OCI-LY1 (cell line): ENCODE measurements around the gene ECPAS.
A peak's percentile ranks its signal among the peaks of the same experiment; 100 is the strongest.

Experiments used
- H2AFZ ChIP-seq: fragments of 200-600 bp; sonication (generic), shearing (Covaris generic); 2 replicates; pipeline ENCODE4 v1.6.0; 2014; ENCODE audit warnings: antibody characterized with exemption, mild to moderate bottlenecking, low read length
- H3F3A ChIP-seq: fragments of 200-600 bp; sonication (generic), shearing (Covaris generic); 2 replicates; pipeline ENCODE4 v1.6.0; 2014; ENCODE audit warnings: mild to moderate bottlenecking, antibody characterized with exemption, low read length, moderate library complexity; ENCODE audit not compliant: insufficient read depth
- H3K27ac ChIP-seq: fragments of 200-600 bp; sonication (generic); 2 replicates; pipeline ENCODE4 v1.5.1; 2014; ENCODE audit warnings: low read length, mixed run types, mild to moderate bottlenecking, low read depth; ENCODE audit not compliant: poor library complexity, severe bottlenecking
- H3K27me3 ChIP-seq: fragments of 200-600 bp; sonication (generic); 2 replicates; pipeline ENCODE4 v1.6.0; 2014; ENCODE audit warnings: antibody characterized with exemption, mild to moderate bottlenecking, low read length, moderate library complexity; ENCODE audit not compliant: insufficient read depth
- H3K36me3 ChIP-seq: fragments of 200-600 bp; sonication (generic); 2 replicates; pipeline ENCODE4 v1.6.1; 2014; ENCODE audit warnings: mild to moderate bottlenecking, antibody characterized with exemption, low read length, moderate library complexity, mixed read lengths; ENCODE audit not compliant: insufficient read depth
- H3K4me1 ChIP-seq: fragments of 200-600 bp; sonication (generic); 2 replicates; pipeline ENCODE4 v1.5.1; 2014; ENCODE audit warnings: mild to moderate bottlenecking, low read length, moderate library complexity; ENCODE audit not compliant: insufficient read depth, severe bottlenecking
- H3K4me2 ChIP-seq: fragments of 200-600 bp; sonication (generic), shearing (Covaris generic); 2 replicates; pipeline ENCODE4 v1.6.1; 2014; ENCODE audit warnings: low read length
- H3K4me3 ChIP-seq: fragments of 200-600 bp; sonication (generic); 2 replicates; pipeline ENCODE4 v1.5.1; 2014; ENCODE audit warnings: low read length, low read depth, mild to moderate bottlenecking, mixed read lengths; ENCODE audit not compliant: poor library complexity, severe bottlenecking
- H3K79me2 ChIP-seq: fragments of 200-600 bp; shearing (Covaris generic); 2 replicates; pipeline ENCODE4 v1.6.1; 2016; ENCODE audit warnings: mixed run types, low read length, mixed read lengths; ENCODE audit not compliant: insufficient read depth
- H3K9ac ChIP-seq: fragments of 200-600 bp; sonication (generic), shearing (Covaris generic); 2 replicates; pipeline ENCODE4 v1.6.1; 2014; ENCODE audit warnings: mild to moderate bottlenecking, low read length, mixed read lengths
- H3K9me2 ChIP-seq: fragments of 200-600 bp; sonication (generic), shearing (Covaris generic); 2 replicates; pipeline ENCODE4 v1.6.1; 2014; ENCODE audit warnings: low read depth, mild to moderate bottlenecking, low read length, mixed read lengths
- H3K9me3 ChIP-seq: fragments of 200-600 bp; shearing (Covaris generic); 2 replicates; pipeline ENCODE4 v1.6.1; 2014; ENCODE audit warnings: low read length, mixed read lengths
- H4K20me1 ChIP-seq: fragments of 200-600 bp; sonication (generic), shearing (Covaris generic); 2 replicates; pipeline ENCODE4 v1.6.0; 2016; ENCODE audit warnings: mild to moderate bottlenecking, low read length; ENCODE audit not compliant: insufficient read depth
- EZH2 ChIP-seq: fragments of 200-600 bp; sonication (generic), shearing (Covaris generic); IDR thresholded peaks from 2 replicates; pipeline ENCODE4 v1.8.0; 2017; ENCODE audit warnings: borderline replicate concordance, mixed run types, mild to moderate bottlenecking, antibody characterized with exemption, low read length, moderate library complexity, mixed read lengths
- TF ChIP-seq, protein P1 (sequence below): fragments of 200-600 bp; sonication (generic), shearing (Covaris generic); IDR thresholded peaks from 2 replicates; pipeline ENCODE4 v1.5.1; 2017; ENCODE audit warnings: mild to moderate bottlenecking, antibody characterized with exemption, low read length, moderate library complexity, mixed read lengths

Gene ECPAS

DNA sequence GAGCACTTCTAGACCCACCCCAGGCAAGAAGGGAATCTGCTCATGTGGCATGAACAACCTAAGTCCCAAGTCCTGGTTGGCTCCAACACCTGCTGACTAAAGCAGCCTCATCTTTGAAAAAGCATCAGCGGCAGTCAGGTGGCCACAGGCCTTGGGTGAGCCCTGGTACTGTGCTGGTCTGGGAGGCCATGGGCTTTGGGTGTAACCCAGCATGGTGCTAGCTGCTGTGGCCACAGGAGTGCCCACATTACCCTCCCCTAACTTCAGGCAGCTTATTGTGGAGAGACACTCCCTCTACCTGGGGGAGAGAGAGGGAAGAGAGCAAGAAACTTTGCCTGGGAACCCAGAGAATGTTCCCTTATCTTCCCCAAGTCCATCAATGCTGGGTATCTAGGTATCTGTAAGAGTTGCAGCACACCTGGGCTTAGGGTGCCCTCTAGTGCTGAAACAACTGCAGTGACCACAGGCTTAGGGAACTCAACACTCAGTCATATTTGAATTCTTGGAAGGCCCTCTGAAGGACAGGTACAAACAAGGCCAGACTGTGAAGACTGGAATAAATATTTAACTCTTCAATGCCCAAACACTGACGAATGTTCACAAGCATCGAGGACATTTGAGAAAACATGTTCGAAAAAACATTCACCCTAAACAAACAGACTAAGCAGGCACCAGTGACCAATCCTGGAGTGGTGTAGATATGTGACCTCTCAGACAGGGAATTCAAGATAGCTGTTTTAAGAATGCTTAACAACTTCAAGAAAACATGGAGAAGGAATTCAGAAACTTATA lies 84.2 kb downstream of the ECPAS start:
- Histone ChIP-seq H3K9me2 (no peaks in the 10 kb centered on the region), H3F3A (no peaks in the 10 kb centered on the region), H4K20me1 (no peaks in the 10 kb centered on the region), H3K4me1 (no peaks in the 10 kb centered on the region), H3K4me2 (no peak overlapping the region), H3K27ac (no peak overlapping the region), H3K4me3 (no peak overlapping the region), H2AFZ (no peak overlapping the region), H3K9me3 (peaks cover 8% of the 10 kb centered on the region; the same call in 1 of the 2 replicates), H3K9ac (no peak overlapping the region), H3K36me3 (peaks cover 81% of the 10 kb centered on the region), H3K27me3 (no peaks in the 10 kb centered on the region), H3K79me2 (no peaks in the 10 kb centered on the region)
- no peak for TF ChIP-seq EZH2
- TF ChIP-seq, protein P1, sequence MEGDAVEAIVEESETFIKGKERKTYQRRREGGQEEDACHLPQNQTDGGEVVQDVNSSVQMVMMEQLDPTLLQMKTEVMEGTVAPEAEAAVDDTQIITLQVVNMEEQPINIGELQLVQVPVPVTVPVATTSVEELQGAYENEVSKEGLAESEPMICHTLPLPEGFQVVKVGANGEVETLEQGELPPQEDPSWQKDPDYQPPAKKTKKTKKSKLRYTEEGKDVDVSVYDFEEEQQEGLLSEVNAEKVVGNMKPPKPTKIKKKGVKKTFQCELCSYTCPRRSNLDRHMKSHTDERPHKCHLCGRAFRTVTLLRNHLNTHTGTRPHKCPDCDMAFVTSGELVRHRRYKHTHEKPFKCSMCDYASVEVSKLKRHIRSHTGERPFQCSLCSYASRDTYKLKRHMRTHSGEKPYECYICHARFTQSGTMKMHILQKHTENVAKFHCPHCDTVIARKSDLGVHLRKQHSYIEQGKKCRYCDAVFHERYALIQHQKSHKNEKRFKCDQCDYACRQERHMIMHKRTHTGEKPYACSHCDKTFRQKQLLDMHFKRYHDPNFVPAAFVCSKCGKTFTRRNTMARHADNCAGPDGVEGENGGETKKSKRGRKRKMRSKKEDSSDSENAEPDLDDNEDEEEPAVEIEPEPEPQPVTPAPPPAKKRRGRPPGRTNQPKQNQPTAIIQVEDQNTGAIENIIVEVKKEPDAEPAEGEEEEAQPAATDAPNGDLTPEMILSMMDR: peak; percentile 70

DNA sequence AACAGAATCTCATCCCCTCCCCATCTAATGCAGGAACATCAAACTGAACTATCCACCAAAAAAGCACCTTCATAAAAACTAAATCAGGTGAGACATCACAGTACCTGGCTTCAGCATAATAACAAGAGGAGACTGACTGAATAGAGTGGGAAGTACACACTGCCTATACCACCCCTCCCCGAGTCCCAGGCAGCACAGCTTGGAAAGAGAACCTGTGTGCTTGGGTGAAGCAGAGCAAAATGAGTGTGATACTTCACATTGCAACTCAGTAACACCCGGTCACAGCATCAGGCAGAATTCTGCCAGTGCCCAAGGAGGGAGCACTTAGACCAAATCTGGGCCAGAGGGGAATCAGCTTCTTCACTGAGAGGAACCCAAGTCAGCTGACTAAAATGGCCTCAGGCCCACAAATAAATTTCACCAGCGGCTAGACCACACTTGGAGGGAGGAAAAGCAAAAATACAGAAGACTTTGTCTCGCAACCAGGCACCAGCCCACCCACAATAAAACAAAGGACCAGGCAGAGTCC lies 84.9 kb downstream of the ECPAS start:
- H3K79me2 ChIP-seq: no peaks in the 10 kb centered on the region
- H4K20me1 ChIP-seq: no peaks in the 10 kb centered on the region
- H3K9me3 ChIP-seq: peaks cover 8% of the 10 kb centered on the region; the same call in 1 of the 2 replicates
- TF ChIP-seq, protein P1: no peak
- TF ChIP-seq EZH2: no peak
- no peaks in the 10 kb centered on the region for H3K27me3 ChIP-seq
- H2AFZ ChIP-seq: no peak overlapping the region
- no peaks in the 10 kb centered on the region for H3F3A ChIP-seq
- H3K4me1 ChIP-seq: no peaks in the 10 kb centered on the region
- H3K36me3 ChIP-seq: peaks cover 82% of the 10 kb centered on the region
- no peak overlapping the region for H3K27ac ChIP-seq
- no peak overlapping the region for H3K4me3 ChIP-seq
- H3K4me2 ChIP-seq: no peak overlapping the region
- no peaks in the 10 kb centered on the region for H3K9me2 ChIP-seq
- no peak overlapping the region for H3K9ac ChIP-seq

DNA sequence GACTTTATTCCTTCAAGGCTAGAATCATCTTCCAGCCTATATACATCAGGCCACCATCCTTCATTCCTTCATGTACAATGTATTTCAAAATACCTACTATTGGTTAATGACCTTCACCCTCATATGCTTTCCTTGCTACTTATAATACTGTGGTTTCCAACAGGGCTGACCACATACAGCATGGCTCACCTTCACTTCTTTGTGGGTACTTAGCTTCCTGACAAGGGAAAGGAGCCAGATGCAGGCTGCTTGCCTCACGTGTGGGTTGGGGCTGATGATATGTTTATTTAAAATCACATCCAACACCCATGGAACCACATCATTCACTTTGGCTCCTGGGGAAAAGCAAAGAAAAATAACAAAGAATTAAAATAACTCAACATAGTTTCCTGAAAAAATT lies 90.2 kb downstream of the ECPAS start:
- Histone ChIP-seq H3K36me3 (peaks cover 87% of the 10 kb centered on the region), H3K4me1 (no peaks in the 10 kb centered on the region), H3F3A (no peaks in the 10 kb centered on the region), H3K4me2 (no peak overlapping the region), H3K27ac (no peak overlapping the region), H4K20me1 (no peaks in the 10 kb centered on the region), H3K27me3 (no peaks in the 10 kb centered on the region), H3K9ac (no peak overlapping the region), H2AFZ (no peak overlapping the region), H3K9me2 (no peaks in the 10 kb centered on the region), H3K79me2 (no peaks in the 10 kb centered on the region), H3K4me3 (no peak overlapping the region), H3K9me3 (no peaks in the 10 kb centered on the region)
- TF ChIP-seq, protein P1: no peak
- TF ChIP-seq EZH2: no peak
